Fibroblast of skin of left quadriceps (primary cell): ENCODE data around the gene APP.

ENCODE experiments used
- DNase-seq, 2 experiments: peaks; one replicate each; pipeline ENCODE4 v3.0.0-alpha.2; 2013; ENCODE audit warnings: low read depth in 2 of 2

The APP gene

GRCh38 chr21:25906587-25906986 lies 264.0 kb downstream of the APP start:
- DNase-seq: no peak

- no peak for DNase-seq
Observed at GRCh38 chr21:25905126-25905525, 265.4 kb downstream of the APP start.

GRCh38 chr21:25904044-25904695 lies 266.4 kb downstream of the APP start:
- DNase-seq: no peak

- DNase-seq: no peak
Observed at GRCh38 chr21:25903607-25904006, 267.0 kb downstream of the APP start.

GRCh38 chr21:25901330-25901979 lies 269.1 kb downstream of the APP start:
- DNase-seq: no peak

- DNase-seq: peak; percentile 7 to 8
Observed at GRCh38 chr21:25898671-25899070, 271.9 kb downstream of the APP start.

- DNase-seq: no peak
Observed at GRCh38 chr21:25897383-25897782, 273.2 kb downstream of the APP start.

- no peak for DNase-seq
Observed at GRCh38 chr21:25896501-25897056, 274.0 kb downstream of the APP start.

- DNase-seq: peak; percentile 5 to 20
Observed at GRCh38 chr21:25895565-25896205, 274.9 kb downstream of the APP start.

- no peak for DNase-seq
Observed at GRCh38 chr21:25893191-25893590, 277.4 kb downstream of the APP start.

GRCh38 chr21:25891596-25891995 lies 279.0 kb downstream of the APP start:
- DNase-seq: no peak

- DNase-seq: no peak
Observed at GRCh38 chr21:25890001-25890400, 280.6 kb downstream of the APP start.

GRCh38 chr21:25888711-25889110 lies 281.9 kb downstream of the APP start:
- DNase-seq: no peak

- DNase-seq: no peak
Observed at GRCh38 chr21:25887646-25888306, 282.8 kb downstream of the APP start.

- DNase-seq: no peak
Observed at GRCh38 chr21:25887166-25887565, 283.4 kb downstream of the APP start.

GRCh38 chr21:25885880-25886279 lies 284.7 kb downstream of the APP start:
- no peak for DNase-seq

- DNase-seq: no peak
Observed at GRCh38 chr21:25885405-25885804, 285.2 kb downstream of the APP start.

- DNase-seq: no peak
Observed at GRCh38 chr21:25884311-25884710, 286.3 kb downstream of the APP start.

- peak in 1 of 2 experiments; percentile 23 for DNase-seq
Observed at GRCh38 chr21:25881524-25882376, 288.8 kb downstream of the APP start.

- DNase-seq: no peak
Observed at GRCh38 chr21:25879203-25879602, 291.4 kb downstream of the APP start.

GRCh38 chr21:25878344-25878743 lies 292.2 kb downstream of the APP start:
- DNase-seq: no peak
